AG04450 (cell line): ENCODE measurements around the gene SPINT4. TPM values are rescaled to one million over a fixed set of nuclear protein-coding genes. Genes with fewer than 3 reads are reported as not detected.
"Not testable (repeated sequence)": the region's sequence is repeated elsewhere in the genome, so short reads cannot be mapped to it uniquely, and the experiment has no call there.

Experiments
- CTCF ChIA-PET: fragments of 300-600, 350-600 bp; formaldehyde crosslinking; extraction: SDS; loops from one replicate; lab custom pipeline; 2022; ENCODE audit warnings: antibody characterized with exemption, inconsistent platforms; lab: Charles Lee
- POLR2A ChIA-PET: fragments of 350-600 bp; formaldehyde crosslinking; extraction: SDS; loops from one replicate; lab custom pipeline; 2021; ENCODE audit warnings: antibody characterized with exemption, inconsistent platforms; lab: Yijun Ruan, JAX
- DNase-seq: peaks from one replicate; pipeline ENCODE4 v3.0.0-alpha.2; 2011; ENCODE audit warnings: low read depth, low spot score
- H3K27ac ChIP-seq: one replicate; pipeline ENCODE4 v1.5.1; 2012; ENCODE audit warnings: low read depth, low read length, control low read depth
- H3K27me3 ChIP-seq: one replicate; pipeline ENCODE4 v1.6.0; 2012; ENCODE audit warnings: low read length; ENCODE audit not compliant: control insufficient read depth, insufficient read depth
- H3K4me3 ChIP-seq: 2 replicates; pipeline ENCODE4 v1.5.1; 2011; ENCODE audit warnings: mild to moderate bottlenecking, low read depth, low read length, control low read depth
- H3K9me3 ChIP-seq: 2 replicates; pipeline ENCODE4 v1.5.1; 2012; ENCODE audit warnings: low read length; ENCODE audit not compliant: control insufficient read depth, insufficient read depth
- polyA plus RNA-seq: library from polyadenylated mRNA; depleted of rRNA; stranded (reverse); fragments of >200 nt; gene quantifications from 2 replicates; pipeline ENCODE4 v1.2.3, GENCODE V29; 2011
- TF ChIP-seq, protein P1 (sequence below): IDR thresholded peaks from 2 replicates; pipeline ENCODE4 v1.5.1; 2011; ENCODE audit warnings: low read depth, low read length, control low read depth, inconsistent platforms

Gene SPINT4
- polyA plus RNA-seq, 1 experiment: not detected

DNA sequence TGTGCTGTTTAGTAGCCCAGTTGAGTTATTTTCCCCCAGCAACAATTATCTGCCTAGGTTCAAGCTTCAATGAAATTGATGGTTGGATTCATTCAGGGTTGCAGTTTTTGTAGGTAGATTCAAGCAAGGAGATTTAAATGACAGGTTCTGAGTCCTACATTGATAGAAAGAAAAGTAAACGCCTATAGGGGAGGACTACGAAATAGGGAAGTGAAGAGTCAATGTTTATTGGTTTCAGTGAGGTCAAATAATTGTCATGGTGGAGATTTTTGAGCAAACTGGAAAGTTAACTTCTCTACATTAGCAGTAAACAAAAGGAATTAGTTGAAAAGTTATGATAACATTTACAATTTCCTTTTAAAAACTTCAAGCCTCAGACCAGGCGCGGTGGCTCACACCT, 21.0 kb upstream of the SPINT4 start:
- TF ChIP-seq, protein P1, sequence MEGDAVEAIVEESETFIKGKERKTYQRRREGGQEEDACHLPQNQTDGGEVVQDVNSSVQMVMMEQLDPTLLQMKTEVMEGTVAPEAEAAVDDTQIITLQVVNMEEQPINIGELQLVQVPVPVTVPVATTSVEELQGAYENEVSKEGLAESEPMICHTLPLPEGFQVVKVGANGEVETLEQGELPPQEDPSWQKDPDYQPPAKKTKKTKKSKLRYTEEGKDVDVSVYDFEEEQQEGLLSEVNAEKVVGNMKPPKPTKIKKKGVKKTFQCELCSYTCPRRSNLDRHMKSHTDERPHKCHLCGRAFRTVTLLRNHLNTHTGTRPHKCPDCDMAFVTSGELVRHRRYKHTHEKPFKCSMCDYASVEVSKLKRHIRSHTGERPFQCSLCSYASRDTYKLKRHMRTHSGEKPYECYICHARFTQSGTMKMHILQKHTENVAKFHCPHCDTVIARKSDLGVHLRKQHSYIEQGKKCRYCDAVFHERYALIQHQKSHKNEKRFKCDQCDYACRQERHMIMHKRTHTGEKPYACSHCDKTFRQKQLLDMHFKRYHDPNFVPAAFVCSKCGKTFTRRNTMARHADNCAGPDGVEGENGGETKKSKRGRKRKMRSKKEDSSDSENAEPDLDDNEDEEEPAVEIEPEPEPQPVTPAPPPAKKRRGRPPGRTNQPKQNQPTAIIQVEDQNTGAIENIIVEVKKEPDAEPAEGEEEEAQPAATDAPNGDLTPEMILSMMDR: no peak
- CTCF ChIA-PET: interaction anchor here (2.0 kb wide), 1 partner anchor 70 kb away, joined by 7 read pairs; no protein-coding TSS in a partner anchor
- no peak for DNase-seq
- POLR2A ChIA-PET: no interaction called here
- Histone ChIP-seq H3K27me3 (peaks cover 4% of the 10 kb centered on the region), H3K4me3 (no peak overlapping the region), H3K27ac (no peak overlapping the region), H3K9me3 (no peaks in the 10 kb centered on the region)

DNA sequence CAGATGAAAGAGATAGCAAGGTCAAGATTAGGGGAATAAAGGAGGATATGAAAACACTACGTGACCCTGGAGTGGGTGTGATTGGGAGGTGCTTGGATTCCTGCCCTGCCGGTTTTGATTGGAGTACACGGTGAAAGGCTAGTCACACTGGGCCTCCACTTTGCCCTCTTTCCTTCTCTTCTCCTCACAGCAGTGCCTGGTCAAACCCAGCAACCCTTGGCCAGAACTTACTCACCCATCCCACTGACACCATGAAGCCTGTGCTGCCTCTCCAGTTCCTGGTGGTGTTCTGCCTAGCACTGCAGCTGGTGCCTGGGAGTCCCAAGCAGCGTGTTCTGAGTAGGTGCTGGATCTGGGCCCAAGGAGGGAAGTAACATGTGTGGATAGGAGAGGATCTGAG, 20.3 kb upstream of the SPINT4 start, which contains the start of gene WFDC13:
Gene WFDC13 (plus strand): TSS at position 166 of the 400 bp plus-strand sequence. CDS start 86 bp downstream, at position 252.
- TF ChIP-seq, protein P1: no peak
- ChIA-PET CTCF (interaction anchor here (2.0 kb wide), 1 partner anchor 69 kb away, joined by 7 read pairs; no protein-coding TSS in a partner anchor), POLR2A (no interaction called here)

DNA sequence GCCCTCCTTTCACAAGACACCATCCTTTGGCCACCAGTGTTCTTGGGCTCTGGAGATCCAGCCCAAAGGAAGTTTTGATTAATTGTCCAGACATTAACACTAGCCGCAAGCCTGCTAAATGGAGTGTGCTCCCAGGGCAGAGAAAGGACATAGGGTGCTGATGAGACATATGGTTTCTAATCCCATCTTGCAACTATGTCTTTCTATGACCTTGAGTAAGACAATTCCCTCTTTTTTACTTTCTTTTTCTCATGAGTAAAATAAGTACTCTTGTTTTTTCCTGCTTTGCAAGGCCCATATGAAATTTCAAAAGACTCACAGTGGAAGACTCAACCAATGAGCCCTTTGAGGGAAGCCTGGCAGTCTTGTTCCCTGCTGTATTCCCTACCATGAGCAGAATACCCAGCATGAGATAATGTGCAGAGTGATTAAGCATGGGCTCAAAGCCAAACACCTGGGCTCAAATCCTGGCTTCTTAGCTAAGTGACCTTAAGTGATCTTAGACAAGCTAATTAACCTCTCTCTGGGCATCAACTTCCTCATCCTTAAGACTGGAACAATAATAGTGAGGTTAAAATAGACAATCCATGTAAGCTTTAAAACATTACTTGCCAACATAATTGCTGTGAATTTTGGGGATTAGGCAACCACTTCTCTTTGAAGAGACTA, 17.0 kb upstream of the SPINT4 start, which contains the start of gene WFDC10B:
Gene WFDC10B (minus strand): TSS at position 51 of the 669 bp plus-strand sequence. CDS start 19,027 bp downstream, outside the sequence.
- POLR2A ChIA-PET: no interaction called here
- CTCF ChIA-PET: no interaction called here

More for the DNA sequence above, 20.3 kb upstream of the SPINT4 start, which contains the start of gene WFDC13:
- Histone ChIP-seq H3K9me3 (no peaks in the 10 kb centered on the region), H3K27me3 (peaks cover 4% of the 10 kb centered on the region), H3K27ac (no peak within 1 kb of the TSS), H3K4me3 (no peak within 1 kb of the TSS)
- no peak for DNase-seq

DNA sequence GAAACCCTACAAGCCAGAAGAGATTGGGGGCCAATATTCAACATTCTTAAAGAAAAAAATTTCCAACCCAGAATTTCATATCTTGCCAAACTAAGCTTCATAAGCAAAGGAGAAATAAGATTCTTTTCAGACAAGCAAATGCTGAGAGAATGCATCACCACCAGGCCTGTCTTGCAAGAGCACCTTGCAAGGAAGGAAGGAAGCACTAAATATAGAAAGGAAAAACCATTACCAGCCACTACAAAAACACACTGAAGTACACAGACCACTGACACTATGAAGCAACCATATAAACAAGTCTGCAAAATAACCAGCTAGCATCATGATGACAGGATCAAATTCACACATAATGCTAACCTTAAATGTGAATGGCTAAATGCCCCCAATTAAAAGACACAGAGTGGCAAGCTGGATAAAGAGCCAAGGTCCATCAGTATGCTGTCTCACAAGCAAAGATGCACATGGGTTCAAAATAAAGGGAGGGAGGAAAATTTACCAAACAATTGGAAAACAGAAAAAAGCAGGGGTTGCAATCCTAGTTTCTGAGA, 5.9 kb upstream of the SPINT4 start:
- H3K27me3 ChIP-seq, H3K4me3 ChIP-seq, CTCF ChIA-PET, DNase-seq, H3K9me3 ChIP-seq, H3K27ac ChIP-seq, POLR2A ChIA-PET: not testable (repeated sequence)

More for the DNA sequence above, 17.0 kb upstream of the SPINT4 start, which contains the start of gene WFDC10B:
- Histone ChIP-seq H3K27me3 (peaks cover 4% of the 10 kb centered on the region), H3K4me3 (no peak within 1 kb of the TSS), H3K9me3 (no peaks in the 10 kb centered on the region), H3K27ac (no peak within 1 kb of the TSS)
- no peak for DNase-seq
- TF ChIP-seq, protein P1: no peak

DNA sequence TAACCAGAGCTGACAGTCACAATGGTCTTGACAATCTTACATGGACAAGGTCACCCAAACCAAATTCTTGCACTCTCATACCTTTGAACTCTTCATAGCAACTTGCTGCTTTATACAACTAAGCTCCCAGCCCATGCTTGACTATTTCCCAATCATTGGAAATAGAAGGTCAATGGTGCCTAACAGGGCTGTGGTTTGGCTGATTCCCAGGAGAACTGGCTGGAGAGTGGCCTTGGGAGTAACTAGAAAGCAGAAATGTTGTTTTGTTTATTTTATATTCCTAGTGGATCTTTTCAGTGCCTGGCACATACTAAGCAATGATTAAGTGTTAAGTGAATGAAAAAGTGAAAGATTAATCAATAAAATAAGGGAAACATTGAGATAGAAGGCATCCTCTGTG, 3.0 kb downstream of the SPINT4 start:
- H3K4me3 ChIP-seq: no peak overlapping the region
- H3K27ac ChIP-seq: no peak overlapping the region
- H3K9me3 ChIP-seq: no peaks in the 10 kb centered on the region
- POLR2A ChIA-PET: no interaction called here
- CTCF ChIA-PET: no interaction called here
- no peaks in the 10 kb centered on the region for H3K27me3 ChIP-seq
- TF ChIP-seq, protein P1: no peak
- DNase-seq: no peak
